22Rv1 (cell line): ENCODE data around the gene POLE2.

Source experiments
- H3K27ac ChIP-seq: fragments of 450-650 bp; 2 replicates; pipeline ENCODE4 v1.5.1; 2017
- ZFX ChIP-seq: fragments of 450-650 bp; IDR thresholded peaks from 2 replicates; pipeline ENCODE4 v1.6.1; 2017; ENCODE audit warnings: antibody characterized with exemption, borderline replicate concordance
- TF ChIP-seq, protein P1 (sequence below): fragments of 450-650 bp; IDR thresholded peaks from 2 replicates; pipeline ENCODE4 v1.5.1; 2017; ENCODE audit warnings: mild to moderate bottlenecking

POLE2 gene

GRCh38 chr14:49642163-49642562 is 45.9 kb downstream of the POLE2 start:
- H3K27ac ChIP-seq = peak overlapping the region; percentile 67
- TF ChIP-seq, protein P1, sequence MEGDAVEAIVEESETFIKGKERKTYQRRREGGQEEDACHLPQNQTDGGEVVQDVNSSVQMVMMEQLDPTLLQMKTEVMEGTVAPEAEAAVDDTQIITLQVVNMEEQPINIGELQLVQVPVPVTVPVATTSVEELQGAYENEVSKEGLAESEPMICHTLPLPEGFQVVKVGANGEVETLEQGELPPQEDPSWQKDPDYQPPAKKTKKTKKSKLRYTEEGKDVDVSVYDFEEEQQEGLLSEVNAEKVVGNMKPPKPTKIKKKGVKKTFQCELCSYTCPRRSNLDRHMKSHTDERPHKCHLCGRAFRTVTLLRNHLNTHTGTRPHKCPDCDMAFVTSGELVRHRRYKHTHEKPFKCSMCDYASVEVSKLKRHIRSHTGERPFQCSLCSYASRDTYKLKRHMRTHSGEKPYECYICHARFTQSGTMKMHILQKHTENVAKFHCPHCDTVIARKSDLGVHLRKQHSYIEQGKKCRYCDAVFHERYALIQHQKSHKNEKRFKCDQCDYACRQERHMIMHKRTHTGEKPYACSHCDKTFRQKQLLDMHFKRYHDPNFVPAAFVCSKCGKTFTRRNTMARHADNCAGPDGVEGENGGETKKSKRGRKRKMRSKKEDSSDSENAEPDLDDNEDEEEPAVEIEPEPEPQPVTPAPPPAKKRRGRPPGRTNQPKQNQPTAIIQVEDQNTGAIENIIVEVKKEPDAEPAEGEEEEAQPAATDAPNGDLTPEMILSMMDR = no peak
- no peak for TF ChIP-seq ZFX

GRCh38 chr14:49641697-49642129 is 46.3 kb downstream of the POLE2 start:
- no peak for TF ChIP-seq ZFX
- H3K27ac ChIP-seq = peak overlapping the region; percentile 67

GRCh38 chr14:49640540-49641417 is 47.2 kb downstream of the POLE2 start:
- TF ChIP-seq ZFX = no peak
- TF ChIP-seq, protein P1 = no peak
- peak overlapping the region; percentile 67 for H3K27ac ChIP-seq

- TF ChIP-seq, protein P1 = no peak
- TF ChIP-seq ZFX = no peak
- no peak overlapping the region for H3K27ac ChIP-seq
Measured at GRCh38 chr14:49637534-49638078, 50.4 kb downstream of the POLE2 start.

- H3K27ac ChIP-seq = 0 out of 2 replicates have a peak overlapping the region, but pooled peaks have one; percentile 98
- no peak for TF ChIP-seq ZFX
- TF ChIP-seq, protein P1 = no peak
Measured at GRCh38 chr14:49636866-49637265, 51.1 kb downstream of the POLE2 start.

GRCh38 chr14:49634547-49635334 is 53.3 kb downstream of the POLE2 start, which contains the start of gene DNAAF2:
Gene DNAAF2 (minus strand): TSS chr14:49635244. CDS start chr14:49635149, 95 bp downstream.
- TF ChIP-seq, protein P1 = peak; percentile 53
- no peak for TF ChIP-seq ZFX

More at GRCh38 chr14:49634547-49635334, 53.3 kb downstream of the POLE2 start, which contains the start of gene DNAAF2:
- H3K27ac ChIP-seq = peak within 1 kb of the TSS; percentile 98
